Measurements from ENCODE around the gene RREB1. TPM values are rescaled to one million over a fixed set of nuclear protein-coding genes. Genes with fewer than 3 reads are reported as not detected.
"Not testable (repeated sequence)": the region's sequence is repeated elsewhere in the genome, so short reads cannot be mapped to it uniquely, and the experiment has no call there.

Gene RREB1
- total RNA-seq, 1 donor from 2014 or later = 28.3 TPM

DNA sequence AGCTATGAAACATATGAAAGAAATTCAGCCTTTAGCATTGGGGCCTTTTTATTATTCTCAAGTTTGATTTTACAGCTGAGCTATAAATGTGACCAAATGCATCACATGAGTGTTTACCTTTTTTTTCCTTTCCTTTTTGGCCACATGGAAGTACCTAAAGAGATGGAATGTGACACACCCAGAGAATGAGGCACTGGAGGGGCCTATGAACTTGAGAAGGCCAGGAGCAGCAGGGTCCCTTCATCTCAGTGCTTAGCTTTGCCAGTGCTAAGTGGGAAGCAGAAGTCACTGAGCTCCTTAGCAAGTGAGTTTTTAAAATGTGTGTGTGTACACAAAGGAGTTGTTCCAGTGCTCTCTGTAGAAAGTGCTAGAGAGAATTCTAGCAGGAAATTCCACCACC, 44.7 kb downstream of the RREB1 start:
- TF ChIP-seq, protein P1, sequence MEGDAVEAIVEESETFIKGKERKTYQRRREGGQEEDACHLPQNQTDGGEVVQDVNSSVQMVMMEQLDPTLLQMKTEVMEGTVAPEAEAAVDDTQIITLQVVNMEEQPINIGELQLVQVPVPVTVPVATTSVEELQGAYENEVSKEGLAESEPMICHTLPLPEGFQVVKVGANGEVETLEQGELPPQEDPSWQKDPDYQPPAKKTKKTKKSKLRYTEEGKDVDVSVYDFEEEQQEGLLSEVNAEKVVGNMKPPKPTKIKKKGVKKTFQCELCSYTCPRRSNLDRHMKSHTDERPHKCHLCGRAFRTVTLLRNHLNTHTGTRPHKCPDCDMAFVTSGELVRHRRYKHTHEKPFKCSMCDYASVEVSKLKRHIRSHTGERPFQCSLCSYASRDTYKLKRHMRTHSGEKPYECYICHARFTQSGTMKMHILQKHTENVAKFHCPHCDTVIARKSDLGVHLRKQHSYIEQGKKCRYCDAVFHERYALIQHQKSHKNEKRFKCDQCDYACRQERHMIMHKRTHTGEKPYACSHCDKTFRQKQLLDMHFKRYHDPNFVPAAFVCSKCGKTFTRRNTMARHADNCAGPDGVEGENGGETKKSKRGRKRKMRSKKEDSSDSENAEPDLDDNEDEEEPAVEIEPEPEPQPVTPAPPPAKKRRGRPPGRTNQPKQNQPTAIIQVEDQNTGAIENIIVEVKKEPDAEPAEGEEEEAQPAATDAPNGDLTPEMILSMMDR (conservative IDR thresholded peaks at IDR 0.05) = no peak
- Mint-ChIP-seq H3K36me3 (ENCODE audit: low read depth) (no peaks in the 10 kb centered on the region), H3K4me1 (peaks cover 50% of the 10 kb centered on the region), H3K27me3 (ENCODE audit: low read depth) (no peaks in the 10 kb centered on the region), H3K4me3 (no peak overlapping the region), H3K27ac (ENCODE audit: unreplicated experiment) (no peak overlapping the region), H3K9me3 (no peaks in the 10 kb centered on the region)
- no peak for DNase-seq (ENCODE audit: low read depth, low spot score)

DNA sequence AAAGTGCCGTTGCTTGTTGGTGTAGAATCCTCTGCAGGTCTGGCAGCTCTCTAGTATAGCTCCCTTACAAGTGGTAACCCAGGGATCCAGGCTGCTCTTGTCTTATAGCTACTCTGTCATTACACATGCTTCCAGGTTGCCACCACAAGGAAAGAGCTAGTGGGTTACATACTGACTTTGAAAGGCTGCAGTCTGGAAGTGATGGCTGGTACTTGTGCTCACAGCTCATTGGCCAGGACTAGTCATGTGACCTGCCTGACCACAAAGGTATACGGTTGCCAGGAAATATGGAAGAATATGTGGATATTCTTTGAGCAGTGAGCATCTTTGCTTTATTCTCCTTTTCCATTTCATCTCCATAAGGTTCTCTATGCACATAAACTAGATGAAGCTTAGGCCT, 46.0 kb downstream of the RREB1 start:
- Mint-ChIP-seq H3K36me3 (ENCODE audit: low read depth) (no peaks in the 10 kb centered on the region), H3K9me3 (no peaks in the 10 kb centered on the region), H3K27me3 (ENCODE audit: low read depth) (no peaks in the 10 kb centered on the region), H3K27ac (ENCODE audit: unreplicated experiment) (no peak overlapping the region), H3K4me1 (peaks cover 54% of the 10 kb centered on the region), H3K4me3 (no peak overlapping the region)
- DNase-seq (ENCODE audit: low read depth, low spot score) = no peak
- TF ChIP-seq, protein P1 (conservative IDR thresholded peaks at IDR 0.05) = no peak

DNA sequence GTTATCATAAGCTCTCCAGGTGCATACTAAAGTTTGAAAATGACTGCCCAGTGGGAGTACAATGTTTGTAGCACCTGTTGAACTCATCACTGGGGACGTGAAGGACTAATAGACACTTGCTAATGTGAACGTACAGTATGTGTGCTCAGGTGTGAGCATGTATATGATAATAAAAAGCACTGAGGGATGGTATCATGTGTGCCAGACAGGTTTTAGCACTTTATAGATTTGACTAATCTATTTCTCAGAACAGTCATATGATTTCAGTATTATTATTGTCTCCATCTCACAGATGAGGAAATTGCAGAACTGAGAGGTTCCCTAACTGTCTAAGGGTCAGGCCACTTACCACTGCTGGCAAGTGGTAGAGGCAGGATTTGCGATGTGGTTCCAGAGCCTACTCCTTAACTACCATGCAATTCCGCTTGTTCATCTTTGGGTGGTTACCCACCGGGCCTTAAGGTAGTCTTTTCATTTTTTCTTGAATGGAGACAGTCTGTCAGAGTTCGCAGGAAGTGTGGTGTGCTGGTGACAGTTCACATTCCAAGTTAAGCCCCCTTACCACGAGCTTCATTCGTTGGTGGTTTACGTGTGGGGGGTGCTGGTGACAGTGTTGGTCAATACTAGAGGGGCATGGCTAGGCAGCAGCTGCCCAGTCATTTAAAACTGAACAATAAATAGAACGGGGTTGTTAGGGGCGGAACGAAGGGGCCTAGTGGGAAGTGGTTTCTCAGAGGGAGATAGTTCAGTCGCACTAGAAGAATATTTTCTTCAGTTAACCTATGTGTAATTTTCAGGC, 46.8 kb downstream of the RREB1 start:
- H3K27me3 Mint-ChIP-seq (ENCODE audit: low read depth) = no peaks in the 10 kb centered on the region
- no peak overlapping the region for H3K27ac Mint-ChIP-seq (ENCODE audit: unreplicated experiment)
- TF ChIP-seq, protein P1 (conservative IDR thresholded peaks at IDR 0.05) = no peak
- peaks cover 54% of the 10 kb centered on the region for H3K4me1 Mint-ChIP-seq
- no peaks in the 10 kb centered on the region for H3K36me3 Mint-ChIP-seq (ENCODE audit: low read depth)
- H3K4me3 Mint-ChIP-seq = no peak overlapping the region
- no peaks in the 10 kb centered on the region for H3K9me3 Mint-ChIP-seq
- no peak for DNase-seq (ENCODE audit: low read depth, low spot score)

DNA sequence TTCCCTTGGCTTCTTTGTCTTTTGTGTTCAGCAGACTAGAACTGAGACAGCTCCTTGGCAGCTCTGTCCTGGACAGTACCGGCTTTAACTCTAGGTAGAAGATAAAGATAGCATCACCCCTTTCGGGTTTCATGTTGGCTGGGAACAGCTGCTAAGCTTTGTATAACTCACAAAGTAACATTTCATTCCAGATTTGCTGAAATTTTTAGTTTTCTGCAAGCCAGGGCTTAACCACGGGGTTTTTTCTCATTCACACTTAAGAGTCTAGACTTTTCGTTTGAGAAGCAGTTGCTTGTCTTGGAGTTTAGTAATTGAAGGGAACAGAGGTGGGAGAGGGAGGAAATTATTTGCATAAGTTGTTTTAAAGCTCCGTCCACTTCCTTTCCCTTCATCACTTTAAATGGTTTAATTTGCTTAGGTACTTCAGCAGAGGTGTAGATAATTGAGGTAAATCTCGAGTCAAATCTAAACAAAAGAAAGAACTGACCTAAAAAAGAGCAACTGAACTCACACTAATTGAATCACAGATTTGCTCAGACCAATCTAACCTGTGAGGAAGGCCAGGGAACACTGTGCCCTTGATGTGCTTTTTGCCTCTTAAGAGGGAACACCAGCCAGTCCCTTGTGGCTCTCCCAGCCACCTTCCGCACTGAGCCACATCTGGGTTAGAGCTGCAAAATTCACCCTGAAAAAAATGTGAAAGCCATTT, 48.3 kb downstream of the RREB1 start:
- Mint-ChIP-seq H3K9me3 (no peaks in the 10 kb centered on the region), H3K27me3 (ENCODE audit: low read depth) (no peaks in the 10 kb centered on the region), H3K4me1 (peaks cover 44% of the 10 kb centered on the region), H3K4me3 (no peak overlapping the region), H3K27ac (ENCODE audit: unreplicated experiment) (no peak overlapping the region), H3K36me3 (ENCODE audit: low read depth) (no peaks in the 10 kb centered on the region)
- DNase-seq (ENCODE audit: low read depth, low spot score) = no peak
- TF ChIP-seq, protein P1 (conservative IDR thresholded peaks at IDR 0.05) = no peak

DNA sequence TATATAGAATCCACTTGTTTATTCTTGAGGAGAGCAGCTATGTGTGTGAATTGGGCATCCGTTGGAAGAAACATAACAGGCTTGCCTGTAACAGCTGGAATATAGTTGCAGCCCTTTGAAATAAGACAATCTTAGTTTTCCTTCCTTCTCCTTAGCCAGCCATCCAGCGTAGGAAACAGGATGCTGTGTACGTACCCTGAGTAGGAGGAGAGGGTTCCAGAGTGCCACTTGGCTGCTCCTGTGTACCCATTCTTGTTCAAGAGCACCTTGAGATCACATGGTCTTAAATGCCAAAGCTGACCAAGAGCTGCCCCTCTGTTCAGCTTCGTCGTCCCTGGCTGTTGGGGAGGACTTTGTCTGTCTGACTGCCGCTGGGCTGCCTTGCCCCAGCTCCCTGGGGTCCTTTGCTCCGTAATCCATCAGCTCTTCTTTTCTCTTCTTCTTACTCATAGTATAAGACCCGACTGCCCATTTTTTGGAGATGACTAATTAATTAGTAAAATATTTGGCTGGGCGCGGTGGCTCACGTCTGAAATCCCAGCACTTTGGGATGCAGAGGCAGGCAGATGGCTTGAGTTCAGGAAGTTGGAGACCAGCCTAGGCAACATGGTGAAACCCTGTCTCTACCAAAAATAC, 49.0 kb downstream of the RREB1 start:
- no peak for DNase-seq (ENCODE audit: low read depth, low spot score)
- TF ChIP-seq, protein P1 (conservative IDR thresholded peaks at IDR 0.05) = no peak
- Mint-ChIP-seq H3K4me1 (peaks cover 37% of the 10 kb centered on the region), H3K27ac (ENCODE audit: unreplicated experiment) (no peak overlapping the region), H3K36me3 (ENCODE audit: low read depth) (no peaks in the 10 kb centered on the region), H3K4me3 (no peak overlapping the region), H3K27me3 (ENCODE audit: low read depth) (no peaks in the 10 kb centered on the region), H3K9me3 (no peaks in the 10 kb centered on the region)

DNA sequence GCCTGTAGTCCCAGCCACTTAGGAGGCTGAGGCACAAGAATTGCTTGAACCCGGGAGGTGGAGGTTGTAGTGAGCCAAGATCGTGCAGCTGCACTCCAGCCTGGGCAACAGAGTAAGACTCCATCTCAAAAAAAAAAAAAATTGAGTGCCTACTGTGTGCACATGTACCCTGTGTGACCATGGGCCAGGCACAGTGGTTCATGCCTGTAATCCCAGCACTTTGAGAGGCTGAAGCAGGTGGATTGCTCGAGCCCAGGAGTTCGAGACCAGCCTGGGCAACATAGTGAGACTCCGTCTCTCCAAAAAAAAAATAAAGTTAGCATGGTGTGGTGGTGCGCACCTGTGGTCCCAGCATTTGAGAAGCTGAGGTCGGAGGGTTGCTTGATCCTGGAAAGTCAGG, 49.5 kb downstream of the RREB1 start:
- not testable (repeated sequence) for DNase-seq (ENCODE audit: low read depth, low spot score); H3K27ac Mint-ChIP-seq (ENCODE audit: unreplicated experiment); H3K9me3 Mint-ChIP-seq; H3K27me3 Mint-ChIP-seq (ENCODE audit: low read depth); H3K4me3 Mint-ChIP-seq; H3K36me3 Mint-ChIP-seq (ENCODE audit: low read depth)
- H3K4me1 Mint-ChIP-seq = peaks cover 37% of the 10 kb centered on the region

All from neural crest cell (in vitro differentiated cells).